Measurements from ENCODE around the gene FARP2.
"Not testable (repeated sequence)": the region's sequence is repeated elsewhere in the genome, so short reads cannot be mapped to it uniquely, and the experiment has no call there.

FARP2 gene

GRCh38 chr2:241525818-241526780, 170.0 kb downstream of the FARP2 start:
- DNase-seq = not testable (repeated sequence)

- DNase-seq = no peak
These were observed 174.5 kb downstream of the FARP2 start for GRCh38 chr2:241530571-241530970.

GRCh38 chr2:241531161-241531722, 175.2 kb downstream of the FARP2 start:
- DNase-seq = no peak

- no peak for DNase-seq
These were observed 176.1 kb downstream of the FARP2 start for GRCh38 chr2:241532168-241532567.

GRCh38 chr2:241532733-241533601, 176.9 kb downstream of the FARP2 start:
- no peak for DNase-seq

- no peak for DNase-seq
These were observed 178.2 kb downstream of the FARP2 start for GRCh38 chr2:241534293-241534692.

- no peak for DNase-seq
These were observed 178.8 kb downstream of the FARP2 start for GRCh38 chr2:241534701-241535375.

- DNase-seq = no peak
These were observed 180.0 kb downstream of the FARP2 start for GRCh38 chr2:241535871-241536655.

GRCh38 chr2:241538838-241539615, 182.9 kb downstream of the FARP2 start:
- DNase-seq = no peak

- no peak for DNase-seq
These were observed 183.7 kb downstream of the FARP2 start for GRCh38 chr2:241539616-241540374.

GRCh38 chr2:241540401-241540770, 184.3 kb downstream of the FARP2 start:
- no peak for DNase-seq

GRCh38 chr2:241540771-241541561, 184.9 kb downstream of the FARP2 start:
- peak in 34 of 56 donors; percentile 5 to 87 (median 53) for DNase-seq

GRCh38 chr2:241541564-241542277, 185.6 kb downstream of the FARP2 start:
- DNase-seq = no peak

GRCh38 chr2:241542278-241542605, 186.2 kb downstream of the FARP2 start:
- peak in 7 of 56 donors; percentile 16 to 42 (median 30) for DNase-seq

All from amygdala (tissue), 56 donors.